Dendritic cell treated with granulocyte-macrophage colony-stimulating factor and Interleukin-4, amounts not matched to agents 40 ng/mL and 50 ng/mL, for 4 days (primary cell): Measurements from ENCODE around the gene CYP17A1.
A peak's percentile ranks its signal among the peaks of the same experiment; 100 is the strongest.
"Not testable (repeated sequence)": the region's sequence is repeated elsewhere in the genome, so short reads cannot be mapped to it uniquely, and the experiment has no call there.

Experiments used
- H3K27ac Mint-ChIP-seq: one replicate; pipeline ENCODE4 v1.8.0; 2022; ENCODE audit warnings: mild to moderate bottlenecking, mixed read lengths
- H3K27me3 Mint-ChIP-seq: one replicate; pipeline ENCODE4 v1.8.0; 2022; ENCODE audit warnings: mild to moderate bottlenecking, mixed read lengths
- H3K36me3 Mint-ChIP-seq: one replicate; pipeline ENCODE4 v1.8.0; 2022; ENCODE audit warnings: low read depth, mixed read lengths
- H3K4me1 Mint-ChIP-seq: one replicate; pipeline ENCODE4 v1.8.0; 2022; ENCODE audit warnings: low read depth, mixed read lengths
- H3K4me3 Mint-ChIP-seq: one replicate; pipeline ENCODE4 v1.8.0; 2022; ENCODE audit warnings: mild to moderate bottlenecking, moderate library complexity, mixed read lengths
- H3K9me3 Mint-ChIP-seq: one replicate; pipeline ENCODE4 v1.8.0; 2022; ENCODE audit warnings: mixed read lengths
- intact Hi-C: fragments of 100-400 bp; cut with micrococcal nuclease; formaldehyde crosslinking; loops from one replicate; pipeline ENCODE4 v1.15.0; 2022

CYP17A1 gene, protein sequence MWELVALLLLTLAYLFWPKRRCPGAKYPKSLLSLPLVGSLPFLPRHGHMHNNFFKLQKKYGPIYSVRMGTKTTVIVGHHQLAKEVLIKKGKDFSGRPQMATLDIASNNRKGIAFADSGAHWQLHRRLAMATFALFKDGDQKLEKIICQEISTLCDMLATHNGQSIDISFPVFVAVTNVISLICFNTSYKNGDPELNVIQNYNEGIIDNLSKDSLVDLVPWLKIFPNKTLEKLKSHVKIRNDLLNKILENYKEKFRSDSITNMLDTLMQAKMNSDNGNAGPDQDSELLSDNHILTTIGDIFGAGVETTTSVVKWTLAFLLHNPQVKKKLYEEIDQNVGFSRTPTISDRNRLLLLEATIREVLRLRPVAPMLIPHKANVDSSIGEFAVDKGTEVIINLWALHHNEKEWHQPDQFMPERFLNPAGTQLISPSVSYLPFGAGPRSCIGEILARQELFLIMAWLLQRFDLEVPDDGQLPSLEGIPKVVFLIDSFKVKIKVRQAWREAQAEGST

DNA sequence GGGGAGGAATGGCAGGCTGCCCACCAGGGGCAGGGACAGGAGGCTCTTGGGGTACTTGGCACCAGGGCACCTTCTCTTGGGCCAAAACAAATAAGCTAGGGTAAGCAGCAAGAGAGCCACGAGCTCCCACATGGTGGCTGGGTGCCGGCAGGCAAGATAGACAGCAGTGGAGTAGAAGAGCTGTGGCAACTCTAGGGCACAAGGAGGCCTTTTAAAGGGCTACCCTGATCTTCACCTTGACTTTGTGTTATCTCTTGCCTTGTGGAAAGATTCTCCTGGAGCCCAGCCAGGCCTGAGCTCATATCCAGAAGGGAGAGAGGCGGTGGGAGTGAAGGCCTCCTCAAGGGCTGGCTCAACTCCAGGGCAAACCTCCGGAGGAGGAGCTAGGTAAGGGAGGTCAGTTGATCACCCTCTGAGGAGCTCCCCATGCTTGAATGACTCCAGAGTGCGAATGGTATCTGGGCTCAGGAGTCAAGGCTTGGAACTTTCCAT, at the start of gene CYP17A1:
Gene CYP17A1, minus strand, starts transcription at position 184 of the 492 bp plus-strand sequence. Its CDS starts 52 bp downstream, at position 132.
- Mint-ChIP-seq H3K9me3 (peaks cover 26% of the 10 kb centered on the region), H3K36me3 (peaks cover 10% of the 10 kb centered on the region), H3K4me3 (no peak within 1 kb of the TSS), H3K4me1 (peaks cover 10% of the 10 kb centered on the region), H3K27ac (no peak within 1 kb of the TSS), H3K27me3 (peaks cover 9% of the 10 kb centered on the region)
- intact Hi-C loops = loop anchor here (10.0 kb wide), 2 partner anchors 408 to 498 kb away; partner anchors contain the start of gene RPEL1

DNA sequence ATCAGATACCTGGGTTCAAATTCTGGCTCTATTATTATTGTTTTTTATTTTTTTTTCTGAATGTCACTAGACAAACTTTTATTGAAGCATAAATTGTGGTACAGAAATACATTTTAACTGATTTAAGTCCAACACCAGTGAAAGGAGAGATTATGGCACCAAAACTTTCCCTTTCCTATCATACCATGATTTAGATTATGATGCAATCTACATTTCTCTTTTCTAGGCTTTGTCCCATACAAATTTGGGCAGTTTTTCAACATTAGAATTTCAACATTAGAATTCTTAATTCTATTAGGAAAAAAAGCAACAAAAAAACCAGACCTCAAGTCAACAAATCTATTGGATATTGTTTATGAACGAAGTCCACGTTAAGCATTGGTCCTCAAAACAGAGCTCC, 43.0 kb upstream of the CYP17A1 start:
- Mint-ChIP-seq H3K9me3 (no peaks in the 10 kb centered on the region), H3K27ac (no peak overlapping the region), H3K4me1 (no peaks in the 10 kb centered on the region), H3K27me3 (no peaks in the 10 kb centered on the region), H3K36me3 (no peaks in the 10 kb centered on the region), H3K4me3 (no peak overlapping the region)
- intact Hi-C loops = no loop called here

DNA sequence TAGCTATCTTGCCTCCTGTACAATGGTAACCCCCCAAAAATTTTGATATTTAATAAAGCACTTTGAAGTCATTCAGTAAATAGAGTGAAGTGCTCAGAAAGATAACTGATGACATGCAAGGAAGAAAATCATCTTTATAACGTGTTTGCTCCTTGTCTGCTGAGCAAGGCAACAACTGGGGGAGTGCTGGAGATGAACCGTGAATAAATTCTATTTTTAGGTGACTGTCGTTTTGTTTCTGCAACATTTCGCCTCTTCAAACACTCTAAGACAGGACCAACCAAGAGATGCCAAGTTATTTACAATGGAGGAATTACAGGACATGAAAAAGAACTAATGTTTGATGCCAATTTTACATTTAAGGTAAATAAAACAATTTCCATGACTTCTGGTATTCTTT, 41.4 kb upstream of the CYP17A1 start:
- Mint-ChIP-seq H3K4me1 (no peaks in the 10 kb centered on the region), H3K4me3 (no peak overlapping the region), H3K9me3 (no peaks in the 10 kb centered on the region), H3K27me3 (peaks cover 4% of the 10 kb centered on the region), H3K36me3 (no peaks in the 10 kb centered on the region), H3K27ac (no peak overlapping the region)
- intact Hi-C loops = no loop called here

DNA sequence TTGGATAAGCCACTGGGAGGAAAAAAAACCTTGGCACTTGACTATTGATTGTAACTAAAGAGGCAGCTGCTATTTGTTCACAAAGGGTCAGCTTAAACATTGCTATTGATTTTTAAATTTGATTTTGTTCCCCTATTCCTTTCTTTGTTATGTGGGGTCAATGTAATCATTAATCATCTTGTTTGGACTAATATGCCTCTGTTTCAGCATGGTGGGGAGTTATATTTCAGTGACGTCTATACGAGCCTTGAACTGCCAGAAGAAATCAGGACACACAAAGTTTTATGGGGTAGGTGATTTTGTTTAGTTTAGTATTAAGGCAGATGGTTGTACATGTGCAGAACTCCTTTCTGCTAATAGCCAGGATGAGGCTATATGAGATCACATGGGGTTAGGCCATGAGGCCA, 39.5 kb upstream of the CYP17A1 start:
- no peaks in the 10 kb centered on the region for H3K9me3 Mint-ChIP-seq
- peaks cover 12% of the 10 kb centered on the region for H3K27me3 Mint-ChIP-seq
- intact Hi-C loops = no loop called here
- no peaks in the 10 kb centered on the region for H3K4me1 Mint-ChIP-seq
- H3K36me3 Mint-ChIP-seq = no peaks in the 10 kb centered on the region
- no peak overlapping the region for H3K4me3 Mint-ChIP-seq
- H3K27ac Mint-ChIP-seq = no peak overlapping the region

DNA sequence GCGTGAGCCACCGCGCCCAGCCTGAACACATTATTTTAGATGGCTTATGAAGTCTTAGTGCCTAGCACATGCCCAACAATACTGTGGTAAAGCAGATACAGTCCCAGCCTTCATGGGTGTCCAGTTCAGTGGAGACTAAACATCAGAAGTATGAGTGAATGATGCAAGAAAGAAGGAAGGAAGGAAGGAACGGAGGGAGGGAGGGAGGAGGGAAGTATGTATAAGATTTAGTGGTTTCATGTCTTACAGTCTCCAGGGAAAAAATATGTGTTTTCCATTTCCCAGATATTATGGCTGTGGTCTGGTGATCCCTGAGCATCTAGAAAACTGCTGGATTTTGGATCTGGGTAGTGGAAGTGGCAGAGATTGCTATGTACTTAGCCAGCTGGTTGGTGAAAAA, 35.0 kb upstream of the CYP17A1 start:
- no peaks in the 10 kb centered on the region for H3K9me3 Mint-ChIP-seq
- intact Hi-C loops = no loop called here
- peaks cover under 1% of the 10 kb centered on the region for H3K36me3 Mint-ChIP-seq
- H3K27ac Mint-ChIP-seq = no peak overlapping the region
- no peak overlapping the region for H3K4me3 Mint-ChIP-seq
- peaks cover 44% of the 10 kb centered on the region for H3K27me3 Mint-ChIP-seq
- H3K4me1 Mint-ChIP-seq = peaks cover 12% of the 10 kb centered on the region

DNA sequence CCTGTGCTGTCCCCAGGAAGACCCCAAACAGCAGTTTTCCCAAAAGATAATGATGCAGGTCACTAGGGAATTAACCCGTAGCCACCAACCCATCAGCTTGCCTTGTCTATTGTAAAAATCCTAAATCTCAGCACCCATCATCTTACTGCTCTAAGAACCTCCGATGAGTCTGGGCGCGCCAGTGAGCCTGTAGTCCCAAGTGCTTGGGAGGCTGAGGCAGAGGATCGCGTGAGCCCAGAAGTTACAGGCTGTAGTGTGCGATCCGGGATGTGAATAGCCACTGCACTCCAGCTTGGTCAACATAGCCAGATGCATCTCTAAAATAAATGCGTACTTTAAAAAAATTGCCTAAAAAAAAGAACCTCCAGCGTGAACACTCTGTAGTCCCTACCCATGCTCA, 33.0 kb upstream of the CYP17A1 start:
- H3K4me3 Mint-ChIP-seq = no peak overlapping the region

DNA sequence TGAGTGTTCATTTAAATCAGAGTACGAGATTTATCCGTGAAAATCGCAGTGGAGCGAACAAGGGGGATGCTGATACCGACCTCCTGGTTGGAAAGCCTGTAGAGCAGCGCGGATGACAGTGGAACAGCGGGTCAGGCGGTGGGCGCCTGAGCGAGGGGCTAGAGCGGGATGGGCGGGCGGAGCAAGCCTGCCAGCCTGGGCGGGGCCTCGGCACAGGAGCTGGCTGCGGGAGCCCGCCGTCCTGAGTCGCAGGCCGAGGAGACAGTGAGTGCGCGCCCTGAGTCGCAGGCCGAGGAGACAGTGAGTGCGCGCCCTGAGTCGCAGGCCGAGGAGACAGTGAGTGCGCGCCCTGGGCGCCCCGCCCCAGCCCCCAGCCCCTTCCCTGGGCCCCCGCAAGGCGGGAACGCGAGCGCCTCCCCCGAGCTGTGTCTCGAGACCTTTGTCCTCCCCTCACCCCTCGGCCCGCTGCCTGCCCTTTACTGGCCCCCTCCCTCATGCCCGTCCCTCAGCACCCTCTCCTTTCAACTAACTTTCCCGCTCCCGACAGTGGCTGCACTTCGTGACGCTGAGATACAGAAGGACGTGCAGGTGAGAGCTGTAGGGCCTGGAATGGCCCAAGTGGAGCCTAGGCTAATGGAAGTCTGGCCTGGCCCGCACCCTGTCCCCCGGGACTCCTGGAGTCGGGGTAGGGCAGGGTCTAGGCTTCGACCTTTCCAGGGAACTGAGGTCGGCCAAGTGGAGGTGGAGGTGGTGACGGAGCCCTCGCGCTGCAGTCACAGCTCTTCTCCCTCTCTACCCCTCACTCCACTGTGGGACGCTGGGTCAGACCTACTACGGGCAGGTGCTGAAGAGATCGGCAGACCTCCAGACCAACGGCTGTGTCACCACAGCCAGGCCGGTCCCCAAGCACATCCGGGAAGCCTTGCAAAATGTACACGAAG, 32.3 kb upstream of the CYP17A1 start, which contains the start of gene AS3MT:
Gene AS3MT, plus strand, starts transcription at position 213 of the 941 bp plus-strand sequence. Its CDS starts 123 bp downstream, at position 336.
- no peak within 1 kb of the TSS for H3K27ac Mint-ChIP-seq
- H3K36me3 Mint-ChIP-seq = peaks cover 11% of the 10 kb centered on the region
- intact Hi-C loops = no loop called here
- no peak within 1 kb of the TSS for H3K4me3 Mint-ChIP-seq
- peaks cover 44% of the 10 kb centered on the region for H3K27me3 Mint-ChIP-seq
- H3K4me1 Mint-ChIP-seq = peaks cover 12% of the 10 kb centered on the region
- H3K9me3 Mint-ChIP-seq = no peaks in the 10 kb centered on the region

More for the DNA sequence above, 33.0 kb upstream of the CYP17A1 start:
- no peak overlapping the region for H3K27ac Mint-ChIP-seq
- H3K9me3 Mint-ChIP-seq = no peaks in the 10 kb centered on the region
- intact Hi-C loops = no loop called here
- H3K4me1 Mint-ChIP-seq = peaks cover 12% of the 10 kb centered on the region
- H3K27me3 Mint-ChIP-seq = peaks cover 44% of the 10 kb centered on the region
- H3K36me3 Mint-ChIP-seq = peaks cover 11% of the 10 kb centered on the region

DNA sequence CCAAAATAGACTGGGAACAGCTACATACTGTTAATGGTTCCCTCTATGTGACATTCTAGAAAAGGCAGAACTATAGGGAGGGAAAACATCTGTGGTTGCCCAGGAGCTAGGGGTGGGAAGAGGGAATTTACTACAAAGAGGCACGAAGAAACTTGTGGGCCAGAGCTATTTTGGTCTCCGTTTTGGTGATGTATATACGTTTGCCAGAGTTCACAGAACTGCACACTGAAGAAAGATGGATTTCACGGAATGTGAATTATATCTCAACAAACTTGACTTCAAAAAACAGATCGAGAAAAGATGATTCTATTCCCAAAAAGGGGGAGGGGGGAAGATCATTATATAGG, 31.7 kb upstream of the CYP17A1 start:
- Mint-ChIP-seq H3K9me3 (no peaks in the 10 kb centered on the region), H3K27ac (no peak overlapping the region), H3K36me3 (peaks cover 11% of the 10 kb centered on the region), H3K4me3 (no peak overlapping the region), H3K27me3 (peaks cover 40% of the 10 kb centered on the region), H3K4me1 (peaks cover 12% of the 10 kb centered on the region)
- intact Hi-C loops = no loop called here

DNA sequence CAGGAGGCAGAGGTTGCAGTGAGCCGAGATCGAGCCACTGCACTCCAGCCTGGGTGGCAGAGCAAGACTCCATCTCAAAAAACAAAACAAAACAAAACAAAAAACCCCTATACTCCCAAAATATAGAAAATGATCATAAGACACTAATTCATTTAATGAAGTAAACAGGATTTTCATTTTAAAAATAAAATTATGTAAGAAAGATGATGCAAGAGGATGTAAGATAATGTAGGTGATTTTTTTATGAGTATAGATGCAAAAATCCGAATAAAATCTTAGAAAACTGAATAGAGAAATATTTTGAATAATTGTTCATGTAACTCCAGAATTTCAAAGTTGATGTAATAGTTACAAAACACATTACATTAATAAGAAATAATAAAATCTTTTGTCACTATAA, 28.4 kb upstream of the CYP17A1 start:
- peaks cover 32% of the 10 kb centered on the region for H3K36me3 Mint-ChIP-seq
- H3K27ac Mint-ChIP-seq = no peak overlapping the region
- H3K4me3 Mint-ChIP-seq = no peak overlapping the region
- intact Hi-C loops = no loop called here
- H3K27me3 Mint-ChIP-seq = peaks cover 23% of the 10 kb centered on the region
- H3K9me3 Mint-ChIP-seq = no peaks in the 10 kb centered on the region
- H3K4me1 Mint-ChIP-seq = peaks cover 12% of the 10 kb centered on the region

DNA sequence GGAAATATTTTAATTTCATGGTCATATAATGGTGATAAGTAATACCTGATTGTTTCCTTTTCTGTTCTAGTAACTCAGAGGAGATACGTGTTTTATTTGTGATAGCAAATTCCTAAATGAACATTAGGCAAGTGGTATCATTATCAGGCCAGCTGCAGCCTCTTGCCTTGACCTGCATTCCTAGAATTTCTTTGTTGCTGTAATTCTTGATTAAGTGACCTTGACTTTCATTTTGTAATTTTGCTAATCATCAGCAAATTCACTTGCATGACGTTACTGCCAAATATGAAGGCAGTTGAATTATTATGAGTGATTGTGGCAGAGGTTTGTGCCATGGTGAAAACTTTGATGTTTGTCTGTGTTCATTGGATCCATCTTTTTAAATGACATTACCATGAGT, 26.4 kb upstream of the CYP17A1 start:
- Mint-ChIP-seq H3K4me1 (no peaks in the 10 kb centered on the region), H3K27me3 (peaks cover 5% of the 10 kb centered on the region), H3K9me3 (no peaks in the 10 kb centered on the region), H3K27ac (no peak overlapping the region), H3K4me3 (no peak overlapping the region), H3K36me3 (peaks cover 50% of the 10 kb centered on the region)
- intact Hi-C loops = no loop called here

DNA sequence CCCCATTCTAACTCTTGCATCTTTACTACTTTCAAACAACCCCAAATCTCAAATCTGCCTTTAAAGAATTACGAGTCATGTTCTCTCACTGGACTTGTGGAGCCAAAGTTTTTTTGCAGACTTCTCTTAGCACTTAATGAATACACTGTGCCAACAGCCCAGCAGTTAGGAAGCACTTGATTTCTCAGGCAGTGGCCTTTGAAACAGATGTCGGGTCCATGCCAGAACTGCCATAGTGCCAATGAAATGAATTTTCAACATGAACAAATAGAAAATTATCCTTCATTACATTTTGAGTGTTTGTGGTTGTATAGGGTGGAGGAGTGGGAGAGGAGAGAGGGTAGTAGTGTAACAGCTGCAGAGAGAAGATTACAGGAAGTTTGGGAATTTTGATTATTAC, 22.7 kb upstream of the CYP17A1 start:
- no peak overlapping the region for H3K27ac Mint-ChIP-seq
- intact Hi-C loops = no loop called here
- H3K36me3 Mint-ChIP-seq = peaks cover 39% of the 10 kb centered on the region
- no peaks in the 10 kb centered on the region for H3K9me3 Mint-ChIP-seq
- no peak overlapping the region for H3K4me3 Mint-ChIP-seq
- no peaks in the 10 kb centered on the region for H3K27me3 Mint-ChIP-seq
- no peaks in the 10 kb centered on the region for H3K4me1 Mint-ChIP-seq

DNA sequence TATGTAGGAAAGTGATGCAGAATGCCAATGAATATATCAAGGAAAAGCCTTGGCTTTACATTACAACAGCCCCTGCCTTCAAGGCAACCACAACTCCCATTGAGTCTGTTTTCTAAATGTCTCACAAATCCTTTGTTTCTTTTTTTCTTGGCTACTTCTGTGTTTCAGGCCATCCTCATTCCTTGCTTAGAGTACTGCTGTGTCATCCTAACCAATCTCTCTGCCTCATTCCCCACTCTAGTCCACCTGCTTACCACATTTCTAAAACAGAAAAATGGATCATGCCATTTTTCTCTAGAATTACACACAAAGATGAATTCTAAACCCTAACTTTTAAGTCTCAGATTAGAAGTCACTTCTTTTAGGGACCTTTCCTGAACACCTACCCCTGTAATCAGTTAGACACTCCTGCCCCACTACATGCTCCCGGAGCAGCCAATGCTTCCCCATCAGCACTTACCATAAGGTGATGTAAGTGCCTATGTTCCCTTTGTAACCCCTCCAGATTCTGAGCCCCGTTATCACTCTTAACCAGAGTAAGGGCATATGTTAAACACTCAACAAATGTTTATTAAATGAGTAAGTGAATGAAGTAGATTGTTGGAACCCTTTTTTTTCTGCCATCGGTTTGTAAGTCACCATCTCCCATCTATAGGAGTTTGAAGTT, 19.7 kb upstream of the CYP17A1 start:
- Mint-ChIP-seq H3K9me3 (no peaks in the 10 kb centered on the region), H3K27me3 (no peaks in the 10 kb centered on the region), H3K4me3 (no peak overlapping the region), H3K36me3 (peaks cover 36% of the 10 kb centered on the region), H3K27ac (peak overlapping the region; percentile 2), H3K4me1 (no peaks in the 10 kb centered on the region)
- intact Hi-C loops = no loop called here

DNA sequence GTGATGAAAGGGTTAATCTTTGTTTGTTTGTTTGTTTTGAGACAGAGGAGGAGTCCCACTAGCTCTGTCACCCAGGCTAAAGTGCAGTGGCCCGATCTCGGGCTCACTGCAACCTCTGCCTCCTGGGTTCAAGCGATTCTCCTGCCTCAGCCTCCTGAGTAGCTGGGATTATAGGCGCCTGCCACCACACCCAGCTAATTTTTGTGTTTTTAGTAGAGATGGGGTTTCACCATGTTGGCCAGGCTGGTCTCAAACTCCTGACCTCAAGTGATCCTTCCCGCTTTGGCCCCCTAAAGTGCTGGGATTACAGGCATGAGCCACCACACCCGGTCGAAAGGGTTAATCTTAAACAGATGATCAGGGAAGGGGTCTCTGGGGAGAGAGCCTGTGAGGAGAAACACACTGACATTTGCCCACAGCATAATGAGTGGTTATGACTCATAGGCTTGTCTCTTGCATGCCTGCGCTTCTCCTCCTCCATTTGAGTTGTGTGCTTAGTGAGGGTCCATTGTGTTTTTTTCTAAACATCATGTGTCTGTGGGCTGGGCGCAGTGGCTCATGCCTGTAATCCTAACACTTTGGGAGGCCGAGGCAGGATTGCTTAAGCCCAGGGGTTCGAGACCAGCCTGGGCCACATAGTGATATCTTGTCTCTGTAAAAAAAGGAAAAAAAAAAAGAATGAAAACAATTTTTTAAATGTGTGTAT, 18.7 kb upstream of the CYP17A1 start:
- intact Hi-C loops, H3K4me3 Mint-ChIP-seq, H3K9me3 Mint-ChIP-seq, H3K4me1 Mint-ChIP-seq, H3K27me3 Mint-ChIP-seq, H3K27ac Mint-ChIP-seq: not testable (repeated sequence)
- peaks cover 26% of the 10 kb centered on the region for H3K36me3 Mint-ChIP-seq
